Karpas-422 (cell line): Measurements from ENCODE around the gene GPR27. TPM values are rescaled to one million over a fixed set of nuclear protein-coding genes. Genes with fewer than 3 reads are reported as not detected.
A peak's percentile ranks its signal among the peaks of the same experiment; 100 is the strongest.

Source experiments
- DNase-seq: peaks from one replicate; pipeline ENCODE4 v3.0.0-alpha.2; 2015
- H2AFZ ChIP-seq: fragments of 200-600 bp; sonication (generic); 2 replicates; pipeline ENCODE4 v1.6.1; 2014; ENCODE audit warnings: antibody characterized with exemption, low read length, mixed read lengths
- H3K27ac ChIP-seq: fragments of 200-600 bp; sonication (generic); 2 replicates; pipeline ENCODE4 v1.5.1; 2014; ENCODE audit warnings: mild to moderate bottlenecking, low read length, moderate library complexity
- H3K27me3 ChIP-seq: fragments of 200-600 bp; sonication (generic); 2 replicates; pipeline ENCODE4 v1.6.1; 2014; ENCODE audit warnings: low read length, mixed read lengths
- H3K36me3 ChIP-seq: fragments of 200-600 bp; sonication (generic); 2 replicates; pipeline ENCODE4 v1.6.1; 2014; ENCODE audit warnings: low read length, mixed read lengths; ENCODE audit not compliant: insufficient read depth
- H3K4me1 ChIP-seq: fragments of 200-600 bp; sonication (generic); 2 replicates; pipeline ENCODE4 v1.6.1; 2014; ENCODE audit warnings: mild to moderate bottlenecking, low read length, mixed read lengths
- H3K4me2 ChIP-seq: fragments of 200-600 bp; sonication (generic); 2 replicates; pipeline ENCODE4 v1.6.1; 2014; ENCODE audit warnings: low read length, low read depth, mild to moderate bottlenecking; ENCODE audit not compliant: poor library complexity, severe bottlenecking
- H3K4me3 ChIP-seq: fragments of 200-600 bp; sonication (generic); 2 replicates; pipeline ENCODE4 v1.5.1; 2014; ENCODE audit warnings: mild to moderate bottlenecking, antibody characterized with exemption, low read length, mixed read lengths
- H3K79me2 ChIP-seq: fragments of 200-600 bp; sonication (generic); 2 replicates; pipeline ENCODE4 v1.6.1; 2014; ENCODE audit warnings: mild to moderate bottlenecking, low read length, mixed read lengths
- H3K9ac ChIP-seq: fragments of 200-600 bp; sonication (generic); 2 replicates; pipeline ENCODE4 v1.6.0; 2014; ENCODE audit warnings: low read length
- H3K9me2 ChIP-seq: fragments of 200-600 bp; sonication (generic), shearing (Covaris generic); replicated peaks from 2 replicates; pipeline ENCODE4 v1.6.0; 2014; ENCODE audit warnings: mild to moderate bottlenecking, low read length, moderate library complexity; ENCODE audit not compliant: insufficient read depth
- H3K9me3 ChIP-seq: fragments of 300-700, 200-600 bp; sonication (generic); 2 replicates; pipeline ENCODE4 v1.6.1; 2014; ENCODE audit warnings: low read length, mixed read lengths
- H4K20me1 ChIP-seq: fragments of 200-600 bp; sonication (generic); 2 replicates; pipeline ENCODE4 v1.6.1; 2014; ENCODE audit warnings: mild to moderate bottlenecking, antibody characterized with exemption, low read length, low read depth; ENCODE audit not compliant: insufficient read depth
- total RNA-seq: library from RNA; depleted of rRNA; stranded (reverse); fragments of >200 nt; shearing (Covaris generic); gene quantifications from 2 replicates; pipeline ENCODE4 v1.2.3, GENCODE V29; 2014; ENCODE audit warnings: low replicate concordance

GPR27 gene
- total RNA-seq, 1 experiment from 2014 or later = not detected

DNA sequence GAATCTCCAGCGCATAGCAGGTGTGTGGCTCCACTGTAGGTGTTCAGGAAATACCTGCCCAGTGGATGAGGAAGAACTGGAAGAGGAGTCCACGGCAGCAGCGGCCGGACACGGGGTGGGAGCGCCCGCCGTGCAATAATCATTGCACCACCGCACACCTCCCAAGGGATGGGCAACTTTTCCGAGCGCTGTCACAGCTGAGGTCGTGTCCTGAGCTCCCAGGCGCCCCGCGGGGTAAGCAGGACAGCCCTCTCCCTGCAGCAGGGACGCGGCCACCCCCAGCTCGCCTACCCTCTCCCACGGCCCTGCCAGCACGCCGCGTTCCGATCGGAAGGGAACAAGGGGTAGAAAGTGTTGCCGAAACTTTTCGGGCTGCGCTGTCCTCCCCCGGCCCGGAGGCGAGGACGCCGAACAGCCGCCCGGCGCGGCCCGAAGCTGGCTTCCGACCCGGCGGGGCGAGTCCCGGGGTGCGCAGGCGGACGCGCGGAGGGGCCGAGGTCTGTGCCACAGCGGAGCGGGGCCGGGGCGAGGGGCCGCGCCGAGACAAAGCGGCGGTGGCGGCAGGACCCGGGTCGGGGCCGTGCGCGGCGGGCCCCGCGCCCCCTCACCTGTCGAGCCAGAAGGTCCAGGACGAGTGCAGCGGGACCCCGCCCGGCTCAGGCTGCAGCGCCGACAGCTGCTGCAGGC, 28.9 kb upstream of the GPR27 start:
- H3K27ac ChIP-seq = no peak overlapping the region
- no peaks in the 10 kb centered on the region for H3K36me3 ChIP-seq
- peak overlapping the region; percentile 29; the same call in 1 of the 2 replicates for H3K4me3 ChIP-seq
- no peak overlapping the region for H2AFZ ChIP-seq
- H3K4me2 ChIP-seq = peak overlapping the region; percentile 37
- peaks cover 9% of the 10 kb centered on the region for H3K4me1 ChIP-seq
- no peaks in the 10 kb centered on the region for H3K79me2 ChIP-seq
- no peak for DNase-seq
- no peaks in the 10 kb centered on the region for H4K20me1 ChIP-seq
- no peaks in the 10 kb centered on the region for H3K27me3 ChIP-seq
- H3K9me3 ChIP-seq = no peaks in the 10 kb centered on the region
- H3K9ac ChIP-seq = no peak overlapping the region
- H3K9me2 ChIP-seq = no peaks in the 10 kb centered on the region

DNA sequence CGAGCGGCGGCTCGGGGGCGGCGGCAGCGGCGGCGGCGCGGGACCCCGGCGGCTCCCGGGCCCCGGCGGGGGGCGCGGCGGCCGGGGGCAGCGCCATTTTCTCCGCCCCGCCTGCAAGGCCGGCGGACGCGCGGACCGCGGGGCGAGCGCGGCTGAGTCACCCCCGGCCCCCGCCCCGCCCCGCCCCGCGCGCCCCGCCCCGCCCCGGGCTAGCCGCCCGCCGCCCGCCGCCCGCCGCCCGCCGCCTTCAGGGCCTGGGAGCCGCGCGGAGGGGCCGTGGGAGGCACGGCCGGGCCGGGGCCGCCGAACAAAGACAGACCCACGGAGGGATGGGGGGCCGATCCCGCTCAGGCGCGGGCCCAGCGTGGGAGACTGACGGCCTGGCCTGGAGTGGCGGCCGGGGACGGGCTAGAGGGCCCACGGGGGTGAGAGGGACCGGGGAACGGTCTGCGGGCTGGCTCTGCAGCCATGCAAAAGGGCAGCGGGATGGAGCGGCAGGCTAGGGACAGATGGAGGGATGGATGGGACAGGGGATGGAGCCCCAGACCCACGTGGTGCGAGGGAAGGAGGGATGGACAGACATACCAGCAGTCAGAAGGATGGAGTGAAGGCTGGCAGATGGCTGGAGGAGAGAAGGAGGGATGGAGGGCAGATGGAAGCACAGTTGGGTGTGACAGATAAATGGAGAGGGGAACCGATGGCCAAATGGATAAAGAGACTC, 28.2 kb upstream of the GPR27 start, which contains the start of gene EIF4E3:
Gene EIF4E3, minus strand, starts transcription at position 132 of the 721 bp plus-strand sequence. Its CDS starts 35 bp downstream, at position 97.
- H3K4me3 ChIP-seq = peak within 1 kb of the TSS; percentile 29; the same call in 1 of the 2 replicates
- H3K36me3 ChIP-seq = no peaks in the 10 kb centered on the region
- no peak for DNase-seq
- no peak within 1 kb of the TSS for H2AFZ ChIP-seq
- H3K79me2 ChIP-seq = no peaks in the 10 kb centered on the region
- no peak within 1 kb of the TSS for H3K27ac ChIP-seq
- H3K4me1 ChIP-seq = peaks cover 9% of the 10 kb centered on the region
- no peaks in the 10 kb centered on the region for H3K27me3 ChIP-seq
- no peak within 1 kb of the TSS for H3K9ac ChIP-seq
- H3K4me2 ChIP-seq = peak within 1 kb of the TSS; percentile 37
- H3K9me2 ChIP-seq = no peaks in the 10 kb centered on the region
- H4K20me1 ChIP-seq = no peaks in the 10 kb centered on the region
- no peaks in the 10 kb centered on the region for H3K9me3 ChIP-seq

DNA sequence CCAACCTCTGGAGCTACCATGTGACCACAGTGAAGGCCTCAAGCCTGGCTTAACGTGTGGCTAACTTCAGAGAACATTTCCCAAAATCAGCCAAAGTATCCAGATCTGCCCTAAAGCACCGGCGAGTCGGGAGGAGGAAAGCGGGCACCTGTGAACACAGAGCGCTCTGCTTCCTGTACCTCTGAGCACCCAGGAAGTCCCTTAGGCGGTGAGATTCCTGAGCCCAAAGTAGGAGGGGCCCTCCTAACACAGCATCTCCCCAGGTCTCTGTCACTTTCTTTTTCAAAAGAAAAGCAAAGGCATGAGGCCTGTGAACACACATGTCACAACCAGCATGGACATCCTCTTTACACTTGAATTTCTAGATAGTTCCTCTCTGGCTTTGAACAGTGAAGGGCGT, 27.5 kb upstream of the GPR27 start:
- no peak for DNase-seq
- no peak overlapping the region for H3K4me2 ChIP-seq

DNA sequence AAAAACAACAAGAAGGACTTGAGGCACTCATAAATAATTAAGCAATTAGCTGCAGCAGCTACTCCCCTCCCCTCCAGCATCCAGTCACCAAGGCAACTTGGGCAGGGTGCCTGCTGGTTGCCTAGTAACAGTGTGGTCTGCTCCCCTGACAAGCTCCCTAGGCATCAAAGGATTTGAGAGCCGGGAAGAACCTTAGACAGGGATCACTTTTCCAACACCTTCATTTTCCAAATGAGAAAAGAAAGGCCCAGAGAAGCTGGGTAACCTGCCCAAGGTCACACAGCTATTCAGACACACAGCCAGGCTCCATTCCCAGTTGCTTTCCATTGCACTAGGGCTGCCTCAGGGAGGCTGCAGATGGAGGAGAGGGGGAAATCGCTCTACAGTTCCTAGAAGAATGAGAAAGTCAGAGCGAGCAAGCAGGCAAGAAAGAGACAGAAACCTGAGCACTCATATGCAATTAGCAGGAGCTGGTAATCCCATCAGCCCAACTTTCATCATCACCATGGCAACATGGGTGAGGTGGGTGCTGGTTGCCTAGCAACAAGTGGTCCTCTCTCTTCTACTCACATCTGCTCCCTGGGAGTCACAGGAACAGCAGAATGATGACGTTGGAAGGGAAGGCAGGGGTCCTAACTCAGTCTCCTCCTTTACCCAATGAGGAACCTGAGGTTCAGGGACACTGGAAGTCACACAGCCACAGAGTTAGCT, 24.9 kb upstream of the GPR27 start:
- no peaks in the 10 kb centered on the region for H3K9me3 ChIP-seq
- H3K27me3 ChIP-seq = no peaks in the 10 kb centered on the region
- H3K4me3 ChIP-seq = no peak overlapping the region
- H3K79me2 ChIP-seq = no peaks in the 10 kb centered on the region
- H3K27ac ChIP-seq = no peak overlapping the region
- no peaks in the 10 kb centered on the region for H3K36me3 ChIP-seq
- no peak overlapping the region for H3K9ac ChIP-seq
- H3K4me2 ChIP-seq = no peak overlapping the region
- H4K20me1 ChIP-seq = no peaks in the 10 kb centered on the region
- H3K4me1 ChIP-seq = peaks cover 9% of the 10 kb centered on the region
- H3K9me2 ChIP-seq = no peaks in the 10 kb centered on the region
- peak; percentile 64 for DNase-seq
- H2AFZ ChIP-seq = no peak overlapping the region

More for the DNA sequence above, 27.5 kb upstream of the GPR27 start:
- no peaks in the 10 kb centered on the region for H3K9me3 ChIP-seq
- H3K27ac ChIP-seq = no peak overlapping the region
- H4K20me1 ChIP-seq = no peaks in the 10 kb centered on the region
- no peaks in the 10 kb centered on the region for H3K79me2 ChIP-seq
- no peaks in the 10 kb centered on the region for H3K27me3 ChIP-seq
- H3K9me2 ChIP-seq = no peaks in the 10 kb centered on the region
- H3K4me1 ChIP-seq = peaks cover 9% of the 10 kb centered on the region
- H3K4me3 ChIP-seq = no peak overlapping the region
- no peak overlapping the region for H3K9ac ChIP-seq
- H2AFZ ChIP-seq = no peak overlapping the region
- no peaks in the 10 kb centered on the region for H3K36me3 ChIP-seq

DNA sequence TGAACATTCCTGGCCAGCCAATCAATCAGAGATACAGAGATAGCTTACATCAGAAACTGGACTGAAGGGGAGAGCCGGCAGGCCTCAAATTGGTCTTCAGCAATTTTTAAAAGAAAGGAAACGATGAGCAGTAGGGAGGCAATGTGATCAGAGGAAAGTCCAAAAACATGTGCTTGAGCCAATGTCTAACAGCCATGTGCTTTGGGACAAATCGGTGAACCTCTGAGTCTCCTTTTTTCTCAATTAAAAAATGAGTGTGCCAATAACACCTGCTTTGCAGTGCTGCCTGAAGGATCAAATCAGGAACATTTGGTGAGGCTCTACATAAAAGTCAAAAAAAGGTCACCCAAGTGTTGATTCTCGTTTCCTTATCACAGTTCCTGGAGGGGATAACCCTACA, 21.0 kb upstream of the GPR27 start:
- Histone ChIP-seq H3K9me3 (no peaks in the 10 kb centered on the region), H3K4me2 (no peak overlapping the region), H3K27ac (no peak overlapping the region), H3K9me2 (no peaks in the 10 kb centered on the region), H4K20me1 (no peaks in the 10 kb centered on the region), H3K9ac (no peak overlapping the region), H3K79me2 (no peaks in the 10 kb centered on the region), H3K36me3 (no peaks in the 10 kb centered on the region), H3K27me3 (no peaks in the 10 kb centered on the region), H3K4me3 (no peak overlapping the region), H2AFZ (no peak overlapping the region), H3K4me1 (peaks cover 3% of the 10 kb centered on the region)
- DNase-seq = no peak

DNA sequence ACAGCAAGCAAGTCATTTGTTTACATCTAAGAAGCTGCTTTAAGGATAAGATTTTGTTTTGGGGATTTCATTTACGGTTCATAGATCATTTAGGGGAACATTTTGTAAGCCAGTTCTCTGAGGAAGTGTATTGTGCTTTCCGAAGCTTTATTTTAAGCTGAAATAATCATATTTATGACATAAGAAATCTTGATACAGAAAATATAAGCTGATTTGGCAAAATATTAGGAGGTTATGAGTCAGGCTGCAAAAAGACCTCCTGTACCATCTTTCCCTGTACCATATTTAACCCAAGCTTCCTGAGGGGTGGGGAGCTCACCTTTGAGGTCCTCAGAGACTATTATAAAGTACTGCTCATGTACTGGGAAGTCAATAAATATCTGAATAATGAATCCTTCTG, 20.3 kb upstream of the GPR27 start:
- no peaks in the 10 kb centered on the region for H3K79me2 ChIP-seq
- H3K9me3 ChIP-seq = no peaks in the 10 kb centered on the region
- H3K4me2 ChIP-seq = no peak overlapping the region
- no peaks in the 10 kb centered on the region for H3K36me3 ChIP-seq
- H4K20me1 ChIP-seq = no peaks in the 10 kb centered on the region
- no peak for DNase-seq
- no peaks in the 10 kb centered on the region for H3K27me3 ChIP-seq
- no peak overlapping the region for H3K9ac ChIP-seq
- no peaks in the 10 kb centered on the region for H3K9me2 ChIP-seq
- H3K27ac ChIP-seq = no peak overlapping the region
- H3K4me3 ChIP-seq = no peak overlapping the region
- peaks cover 3% of the 10 kb centered on the region for H3K4me1 ChIP-seq
- no peak overlapping the region for H2AFZ ChIP-seq

DNA sequence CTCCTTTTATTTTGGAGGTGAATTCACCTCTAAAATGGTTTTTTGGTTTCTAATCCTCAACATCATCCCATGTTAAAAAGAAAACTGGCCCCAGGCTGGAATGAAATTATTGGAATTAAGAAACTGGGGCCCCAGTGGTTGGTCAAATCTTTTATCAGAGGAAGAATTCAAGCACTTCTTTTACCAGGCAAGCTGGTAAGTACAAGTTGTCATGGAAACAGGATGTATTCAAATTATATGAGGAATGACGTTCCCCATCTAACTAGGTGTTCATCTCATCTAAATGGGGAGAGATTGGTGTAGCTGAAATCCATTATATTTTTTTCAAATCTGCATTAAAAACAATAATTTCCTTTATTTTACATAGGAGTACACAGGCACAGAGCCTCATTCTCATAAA, 18.8 kb upstream of the GPR27 start:
- no peaks in the 10 kb centered on the region for H3K9me3 ChIP-seq
- no peaks in the 10 kb centered on the region for H3K27me3 ChIP-seq
- H3K9ac ChIP-seq = no peak overlapping the region
- H3K79me2 ChIP-seq = no peaks in the 10 kb centered on the region
- H3K4me3 ChIP-seq = no peak overlapping the region
- H3K4me2 ChIP-seq = no peak overlapping the region
- DNase-seq = no peak
- H3K9me2 ChIP-seq = no peaks in the 10 kb centered on the region
- no peaks in the 10 kb centered on the region for H3K36me3 ChIP-seq
- no peaks in the 10 kb centered on the region for H4K20me1 ChIP-seq
- H2AFZ ChIP-seq = no peak overlapping the region
- peaks cover 3% of the 10 kb centered on the region for H3K4me1 ChIP-seq
- H3K27ac ChIP-seq = no peak overlapping the region

DNA sequence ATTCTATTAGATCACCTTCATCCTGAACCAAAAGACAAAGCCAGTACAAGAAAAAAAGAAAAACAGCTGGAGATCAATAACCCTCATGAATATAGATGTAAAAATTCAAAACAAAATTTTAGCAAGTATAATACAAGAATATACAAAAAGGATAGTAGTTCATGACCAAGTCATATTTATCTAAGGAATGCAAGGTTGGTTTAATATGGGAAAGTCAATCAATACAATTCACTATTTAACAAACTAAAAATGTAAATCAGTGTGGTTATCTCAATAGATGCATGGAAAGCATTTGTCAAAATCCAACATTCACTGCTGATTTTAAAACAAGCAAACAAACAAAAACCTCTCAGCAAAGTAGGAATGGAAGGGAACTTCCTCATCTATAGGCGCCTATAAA, 11.0 kb upstream of the GPR27 start:
- H3K9ac ChIP-seq = no peak overlapping the region
- peaks cover 15% of the 10 kb centered on the region for H3K9me3 ChIP-seq
- H4K20me1 ChIP-seq = no peaks in the 10 kb centered on the region
- H3K4me3 ChIP-seq = no peak overlapping the region
- no peaks in the 10 kb centered on the region for H3K9me2 ChIP-seq
- no peak for DNase-seq
- 0 out of 2 replicates have a peak, but pooled peaks cover 3% of the 10 kb centered on the region for H3K36me3 ChIP-seq
- no peaks in the 10 kb centered on the region for H3K4me1 ChIP-seq
- H3K27ac ChIP-seq = no peak overlapping the region
- peaks cover 3% of the 10 kb centered on the region; the same call in 1 of the 2 replicates for H3K27me3 ChIP-seq
- H3K79me2 ChIP-seq = no peaks in the 10 kb centered on the region
- no peak overlapping the region for H2AFZ ChIP-seq
- no peak overlapping the region for H3K4me2 ChIP-seq
